ENCODE results near the gene TRIM74.
A peak's percentile ranks its signal among the peaks of the same experiment; 100 is the strongest.
"Not testable (repeated sequence)": the region's sequence is repeated elsewhere in the genome, so short reads cannot be mapped to it uniquely, and the experiment has no call there.

TRIM74 gene

GRCh38 chr7:72966892-72967291, 2.4 kb downstream of the TRIM74 start:
- H3K9me3 Mint-ChIP-seq; H3K27ac Mint-ChIP-seq; H3K27me3 Mint-ChIP-seq; H3K36me3 Mint-ChIP-seq (ENCODE audit: low read depth); H3K4me1 Mint-ChIP-seq (ENCODE audit: low read depth); H3K4me3 Mint-ChIP-seq: not testable (repeated sequence)
- peak; percentile 28 for DNase-seq

DNA sequence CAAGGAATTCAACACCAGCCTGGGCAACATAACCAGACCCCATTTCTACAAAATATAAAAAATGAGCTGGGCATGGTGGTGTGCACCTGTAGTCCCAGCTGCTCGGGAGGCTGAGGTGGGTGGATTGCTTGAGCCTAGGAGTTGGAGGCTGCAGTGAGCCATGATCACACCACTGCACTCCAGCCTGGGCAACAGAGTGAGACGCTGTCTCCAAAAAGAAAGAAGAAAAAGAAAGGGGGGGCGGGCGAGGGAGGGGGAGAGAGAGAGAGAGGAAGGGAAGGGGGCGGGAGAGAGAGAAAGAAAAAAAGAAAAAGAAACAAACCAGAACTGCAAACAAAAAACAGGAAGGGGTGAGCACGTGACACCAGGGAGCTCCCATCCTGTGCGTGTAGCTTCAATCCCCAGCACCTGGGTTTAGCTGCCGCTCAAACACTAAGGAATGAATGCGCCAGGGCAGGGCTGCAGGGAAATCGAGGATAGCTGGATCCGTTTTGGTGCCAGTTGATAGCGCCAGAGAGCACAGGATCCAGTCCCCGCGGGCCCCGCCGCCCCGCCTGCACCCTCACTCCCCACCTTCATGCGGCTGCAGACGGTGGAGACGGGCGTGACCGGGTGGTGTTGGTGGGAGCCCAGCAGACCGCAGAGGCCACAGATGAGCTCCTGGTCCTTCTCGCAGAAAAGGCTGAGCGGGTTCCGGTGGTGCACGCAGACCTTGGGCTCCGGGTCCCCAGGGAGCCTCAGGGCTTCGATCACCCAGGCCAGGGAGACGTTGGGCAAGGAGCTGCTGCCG, 3.9 kb downstream of the TRIM74 start:
- H3K27me3 Mint-ChIP-seq; H3K36me3 Mint-ChIP-seq (ENCODE audit: low read depth); H3K9me3 Mint-ChIP-seq; H3K4me3 Mint-ChIP-seq; H3K27ac Mint-ChIP-seq; H3K4me1 Mint-ChIP-seq (ENCODE audit: low read depth); DNase-seq: not testable (repeated sequence)

DNA sequence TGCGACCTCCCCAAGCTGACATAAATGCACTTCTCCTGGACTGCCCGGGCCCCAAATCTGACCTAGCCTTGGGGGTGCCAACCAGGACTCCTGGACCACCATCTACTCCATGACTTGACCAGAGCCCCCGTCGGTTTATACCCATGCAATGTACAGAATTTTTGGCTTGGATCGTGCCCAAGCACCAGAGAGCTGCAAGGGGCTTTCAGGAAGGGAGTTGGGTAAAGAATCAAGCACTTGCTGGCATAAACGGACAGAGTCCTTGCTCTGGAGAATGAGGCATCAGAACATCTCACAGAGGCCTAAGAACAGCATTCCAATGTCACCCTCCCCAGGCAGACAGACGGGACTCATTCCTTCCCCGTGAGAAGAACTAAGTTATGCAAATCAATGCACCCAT, 6.2 kb downstream of the TRIM74 start:
- H3K9me3 Mint-ChIP-seq; H3K27me3 Mint-ChIP-seq; H3K27ac Mint-ChIP-seq; H3K36me3 Mint-ChIP-seq (ENCODE audit: low read depth); H3K4me1 Mint-ChIP-seq (ENCODE audit: low read depth); H3K4me3 Mint-ChIP-seq; DNase-seq: not testable (repeated sequence)

DNA sequence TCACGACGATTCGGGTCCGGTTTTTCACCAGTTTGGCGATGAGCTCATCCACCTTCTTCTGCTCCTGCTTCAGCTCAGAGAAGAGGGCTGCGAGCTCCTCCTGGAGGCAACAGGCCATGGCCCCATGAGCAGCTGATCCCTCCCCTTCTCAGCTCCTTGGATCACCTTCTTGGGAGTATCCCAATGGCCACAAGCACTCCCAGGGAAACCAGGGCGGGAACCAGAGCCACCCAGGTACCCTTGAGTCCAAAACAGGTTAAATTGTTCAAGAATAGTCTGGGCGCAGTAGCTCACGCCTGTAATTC, 8.0 kb downstream of the TRIM74 start:
- not testable (repeated sequence) for DNase-seq; H3K27ac Mint-ChIP-seq; H3K4me1 Mint-ChIP-seq (ENCODE audit: low read depth); H3K36me3 Mint-ChIP-seq (ENCODE audit: low read depth); H3K9me3 Mint-ChIP-seq; H3K4me3 Mint-ChIP-seq; H3K27me3 Mint-ChIP-seq

- H3K4me1 Mint-ChIP-seq (ENCODE audit: low read depth); H3K27ac Mint-ChIP-seq; H3K9me3 Mint-ChIP-seq; H3K27me3 Mint-ChIP-seq; DNase-seq; H3K36me3 Mint-ChIP-seq (ENCODE audit: low read depth); H3K4me3 Mint-ChIP-seq: not testable (repeated sequence)
Measured at GRCh38 chr7:72960626-72961345, 8.5 kb downstream of the TRIM74 start.

DNA sequence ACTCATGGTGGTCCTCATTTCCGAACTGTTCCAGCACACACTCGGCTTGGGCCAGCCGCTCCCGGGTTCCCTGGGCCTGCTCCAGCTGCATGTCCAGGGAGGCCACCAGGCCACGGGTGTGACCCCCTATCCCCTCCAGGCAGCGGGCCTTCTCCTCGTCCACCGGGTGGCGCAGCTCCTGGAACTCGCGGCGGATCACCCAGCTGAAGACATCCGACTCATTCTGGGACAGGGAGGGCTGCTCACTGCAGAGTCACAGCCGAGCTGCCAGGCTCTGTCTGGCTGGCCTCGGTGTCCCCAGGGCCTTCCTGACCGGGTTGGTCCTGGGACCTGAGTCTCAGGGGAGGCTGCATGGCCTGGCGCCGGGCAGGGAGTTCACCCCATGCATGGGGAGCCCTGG, 9.2 kb downstream of the TRIM74 start:
- H3K9me3 Mint-ChIP-seq; H3K27me3 Mint-ChIP-seq; H3K4me3 Mint-ChIP-seq; DNase-seq; H3K36me3 Mint-ChIP-seq (ENCODE audit: low read depth); H3K4me1 Mint-ChIP-seq (ENCODE audit: low read depth); H3K27ac Mint-ChIP-seq: not testable (repeated sequence)

GRCh38 chr7:72954563-72955198, 14.6 kb downstream of the TRIM74 start:
- not testable (repeated sequence) for H3K4me3 Mint-ChIP-seq; H3K36me3 Mint-ChIP-seq (ENCODE audit: low read depth); DNase-seq; H3K27me3 Mint-ChIP-seq; H3K27ac Mint-ChIP-seq; H3K9me3 Mint-ChIP-seq; H3K4me1 Mint-ChIP-seq (ENCODE audit: low read depth)

- H3K27ac Mint-ChIP-seq; DNase-seq; H3K4me1 Mint-ChIP-seq (ENCODE audit: low read depth); H3K36me3 Mint-ChIP-seq (ENCODE audit: low read depth); H3K9me3 Mint-ChIP-seq; H3K27me3 Mint-ChIP-seq: not testable (repeated sequence)
- peak overlapping the region; percentile 60 for H3K4me3 Mint-ChIP-seq
Measured at GRCh38 chr7:72953901-72954562, 15.2 kb downstream of the TRIM74 start.

- not testable (repeated sequence) for H3K27me3 Mint-ChIP-seq; H3K27ac Mint-ChIP-seq; H3K4me1 Mint-ChIP-seq (ENCODE audit: low read depth); DNase-seq; H3K9me3 Mint-ChIP-seq; H3K4me3 Mint-ChIP-seq
- H3K36me3 Mint-ChIP-seq (ENCODE audit: low read depth), result peaks cover 19% of the 10 kb centered on the region
Measured at GRCh38 chr7:72950432-72950831, 18.8 kb downstream of the TRIM74 start.

DNA sequence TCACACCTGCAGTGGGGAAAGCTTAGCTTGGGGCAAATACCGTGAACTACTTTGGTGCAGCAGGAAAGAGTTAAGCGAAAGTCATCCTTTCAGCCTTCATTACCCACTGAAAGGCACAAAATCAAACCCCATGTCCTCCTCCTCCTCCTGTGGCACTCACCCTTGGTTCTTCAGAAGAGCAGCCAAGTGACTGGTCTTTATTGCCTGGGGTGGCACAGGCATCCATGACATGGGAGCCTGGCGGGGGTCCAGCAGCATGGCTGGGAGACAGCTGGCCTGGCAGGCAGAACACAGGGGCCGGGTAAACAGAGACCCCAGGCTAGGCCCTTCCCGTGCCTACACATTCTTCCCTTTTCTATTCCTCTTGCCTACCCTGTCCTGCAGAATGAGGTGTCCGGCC, 19.6 kb downstream of the TRIM74 start:
- not testable (repeated sequence) for H3K27ac Mint-ChIP-seq; DNase-seq; H3K4me3 Mint-ChIP-seq; H3K9me3 Mint-ChIP-seq; H3K4me1 Mint-ChIP-seq (ENCODE audit: low read depth); H3K27me3 Mint-ChIP-seq
- H3K36me3 Mint-ChIP-seq (ENCODE audit: low read depth), result peaks cover 21% of the 10 kb centered on the region

DNA sequence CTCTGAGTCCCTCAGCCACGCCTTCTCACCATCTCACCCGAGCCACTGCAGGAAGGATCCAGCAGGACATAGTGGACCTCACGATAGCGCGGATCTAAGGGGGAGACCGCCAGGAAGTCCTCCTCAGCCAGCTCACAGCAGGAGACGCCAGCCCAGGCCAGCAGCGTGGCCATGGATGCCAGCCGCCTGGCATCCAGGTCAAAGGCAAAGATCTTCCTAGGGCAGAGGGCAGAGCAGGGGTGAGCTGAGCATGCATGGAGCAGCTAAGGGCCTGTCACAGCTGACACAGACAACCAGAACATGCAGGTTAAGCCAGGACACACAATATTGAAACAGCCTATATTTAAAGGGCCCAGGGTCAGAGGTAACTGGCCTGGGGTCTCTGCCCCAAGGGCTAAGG, 20.0 kb downstream of the TRIM74 start:
- not testable (repeated sequence) for H3K9me3 Mint-ChIP-seq; H3K4me3 Mint-ChIP-seq; DNase-seq; H3K27me3 Mint-ChIP-seq; H3K27ac Mint-ChIP-seq; H3K4me1 Mint-ChIP-seq (ENCODE audit: low read depth)
- peaks cover 22% of the 10 kb centered on the region for H3K36me3 Mint-ChIP-seq (ENCODE audit: low read depth)

DNA sequence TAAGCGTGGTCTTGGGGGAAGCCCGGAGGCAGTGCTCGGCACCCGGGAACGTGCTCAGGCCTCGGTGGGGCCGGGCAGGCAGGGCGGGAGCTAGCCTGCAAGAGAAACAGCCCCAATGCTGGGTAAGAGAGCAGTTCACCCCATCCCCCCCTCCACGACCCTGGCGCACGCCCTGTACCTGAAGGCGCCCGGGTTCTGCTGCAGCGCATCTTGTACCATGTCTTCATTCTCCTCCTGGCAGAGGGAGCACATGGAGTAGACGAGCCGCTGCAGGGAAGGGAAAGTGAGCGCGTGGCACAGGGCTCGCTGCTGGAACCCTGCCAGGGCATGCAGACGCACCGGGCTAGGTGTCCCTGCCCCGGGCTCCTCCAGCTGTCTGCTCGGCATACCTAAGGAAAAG, 20.6 kb downstream of the TRIM74 start:
- not testable (repeated sequence) for H3K27me3 Mint-ChIP-seq; DNase-seq; H3K4me3 Mint-ChIP-seq; H3K27ac Mint-ChIP-seq; H3K4me1 Mint-ChIP-seq (ENCODE audit: low read depth); H3K9me3 Mint-ChIP-seq
- peaks cover 27% of the 10 kb centered on the region for H3K36me3 Mint-ChIP-seq (ENCODE audit: low read depth)

DNA sequence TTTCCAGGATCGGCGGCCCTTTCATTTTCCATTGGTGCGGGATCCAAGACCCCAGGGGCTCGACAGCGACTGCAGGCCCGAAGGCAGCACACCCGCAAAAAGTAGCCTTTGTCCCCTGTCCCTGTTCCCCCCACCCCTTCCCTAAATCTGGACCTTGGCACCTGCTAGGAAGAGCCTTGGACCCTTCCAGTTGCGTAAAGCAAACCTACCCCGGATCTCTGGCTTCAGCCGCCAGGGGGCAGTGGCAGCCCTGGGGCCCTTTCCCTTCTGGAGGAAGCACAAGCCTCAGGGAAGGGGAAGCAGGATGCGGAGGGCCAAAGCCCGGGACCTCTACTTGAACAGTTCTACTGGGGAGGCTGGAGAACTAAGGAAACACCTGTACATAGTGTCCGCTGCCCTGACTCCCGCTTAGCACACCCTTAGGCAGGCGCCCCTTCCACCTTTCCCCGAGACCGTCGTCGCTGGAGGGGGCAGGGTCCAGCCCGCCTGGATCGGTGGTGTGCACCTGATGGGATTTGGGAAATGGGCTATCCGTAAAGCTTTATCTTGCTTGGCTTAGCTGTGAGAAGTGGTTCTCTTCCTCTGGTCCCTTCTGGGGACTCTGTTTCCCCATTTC, 23.0 kb downstream of the TRIM74 start:
- Mint-ChIP-seq H3K36me3 (ENCODE audit: low read depth) (peaks cover 37% of the 10 kb centered on the region), H3K27ac (peak overlapping the region; percentile 26)
- H3K9me3 Mint-ChIP-seq; H3K4me1 Mint-ChIP-seq (ENCODE audit: low read depth); H3K27me3 Mint-ChIP-seq; DNase-seq; H3K4me3 Mint-ChIP-seq: not testable (repeated sequence)

DNA sequence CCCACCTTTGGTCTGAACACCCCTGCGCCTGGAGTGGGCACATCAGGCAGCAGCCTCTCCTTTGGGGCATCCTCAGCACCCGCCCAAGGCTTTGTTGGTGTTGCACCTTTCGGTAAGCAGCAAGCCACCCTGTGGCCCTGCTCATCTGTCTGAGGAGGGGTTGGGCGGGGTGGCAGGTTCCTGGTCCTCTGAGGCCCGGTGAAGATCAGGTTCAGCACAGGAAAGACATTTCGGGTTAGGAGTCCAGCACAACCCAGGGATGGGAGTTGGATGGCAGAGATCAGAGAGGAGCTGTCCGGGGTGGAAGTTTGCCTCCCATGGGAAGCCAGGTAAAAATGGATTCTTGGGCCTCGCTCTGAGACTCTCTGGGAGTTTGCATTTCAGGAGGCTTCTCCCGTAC, 23.7 kb downstream of the TRIM74 start:
- H3K9me3 Mint-ChIP-seq; H3K4me3 Mint-ChIP-seq; H3K27ac Mint-ChIP-seq; H3K4me1 Mint-ChIP-seq (ENCODE audit: low read depth); DNase-seq; H3K27me3 Mint-ChIP-seq: not testable (repeated sequence)
- H3K36me3 Mint-ChIP-seq (ENCODE audit: low read depth), result peaks cover 40% of the 10 kb centered on the region

DNA sequence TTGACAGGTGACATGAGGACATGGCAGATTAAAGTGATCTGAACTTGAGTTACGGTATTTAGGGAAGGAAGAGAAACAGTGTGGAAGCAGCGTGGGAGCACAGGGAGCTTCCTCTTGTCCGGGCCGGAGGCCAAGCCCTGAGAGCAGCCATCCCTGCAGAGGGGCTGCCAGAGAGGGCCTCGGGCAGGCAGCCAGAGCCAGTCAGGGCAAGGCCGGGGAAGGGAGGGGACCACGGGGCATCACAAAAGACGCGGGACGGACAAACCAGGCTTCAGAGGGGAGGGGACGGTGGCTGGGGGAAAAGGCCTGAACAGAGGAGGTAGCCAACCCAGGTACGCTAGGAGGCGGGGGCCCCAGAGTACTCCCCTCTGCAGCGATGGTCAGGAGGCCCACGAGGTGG, 24.3 kb downstream of the TRIM74 start:
- not testable (repeated sequence) for H3K4me1 Mint-ChIP-seq (ENCODE audit: low read depth); H3K4me3 Mint-ChIP-seq; H3K27me3 Mint-ChIP-seq; H3K27ac Mint-ChIP-seq; H3K9me3 Mint-ChIP-seq; DNase-seq
- H3K36me3 Mint-ChIP-seq (ENCODE audit: low read depth), result peaks cover 40% of the 10 kb centered on the region
